Uterus (tissue), 4 donors: ENCODE data around the gene COL4A1. TPM values are rescaled to one million over a fixed set of nuclear protein-coding genes. Genes with fewer than 3 reads are reported as not detected.

Source experiments
- DNase-seq, 2 donors: peaks; one replicate each; pipeline ENCODE4 v3.0.0-alpha.2; 2019 to 2020
- H3K27ac ChIP-seq, 2 donors: fragments of 200-600 bp; sonication (generic); 1 replicate in 1 of 2; 2 replicates in 1 of 2; pipeline ENCODE4 v1.5.1; 2016 to 2018
- H3K27me3 ChIP-seq, 2 donors: fragments of 200-600 bp; sonication (generic); one replicate each; pipeline ENCODE4 v1.5.1; 2018 to 2019; ENCODE audit warnings: control low read depth in 1 of 2
- H3K36me3 ChIP-seq, 2 donors: fragments of 200-600 bp; sonication (generic); one replicate each; pipeline ENCODE4 v1.5.1; 2019; ENCODE audit warnings: control low read depth in 1 of 2
- H3K4me1 ChIP-seq, 2 donors: fragments of 200-600 bp; sonication (generic); one replicate each; pipeline ENCODE4 v1.5.1; 2018 to 2019; ENCODE audit warnings: control low read depth in 1 of 2
- H3K4me3 ChIP-seq, 2 donors: fragments of 200-600 bp; sonication (generic); 1 replicate in 1 of 2; 2 replicates in 1 of 2; pipeline ENCODE4 v1.5.1; 2018 to 2019; ENCODE audit warnings: mild to moderate bottlenecking in 1 of 2
- H3K9me3 ChIP-seq, 2 donors: fragments of 200-600 bp; sonication (generic); one replicate each; pipeline ENCODE4 v1.5.1; 2019; ENCODE audit warnings: control low read depth in 1 of 2
- POLR2A ChIP-seq, 2 donors: fragments of 450-650 bp; IDR thresholded peaks; one replicate each; pipeline ENCODE4 v1.6.1; 2016; ENCODE audit warnings: antibody characterized with exemption in 2 of 2, mild to moderate bottlenecking in 1 of 2, moderate library complexity in 1 of 2
- intact Hi-C: fragments of 100-400 bp; cut with DNase I; formaldehyde crosslinking; loops from one replicate; pipeline ENCODE4 v1.15.1; 2023; ENCODE audit warnings: low total_unique reads
- total RNA-seq, 4 donors: library from RNA; depleted of rRNA in 3 of 4; stranded (reverse); fragments of >200 nt in 3 of 4; gene quantifications; one replicate each; pipeline versions ENCODE4 v1.1.0 to v1.2.4, GENCODE V29; 2014 to 2023
- TF ChIP-seq, protein P1 (sequence below), 4 experiments: fragments of 200-600 bp in 2 of 4; fragments of 450-650 bp in 2 of 4; sonication (generic) in 2 of 4; IDR thresholded peaks; one replicate each; pipeline ENCODE4 v1.5.1; 2016 to 2019; ENCODE audit warnings: antibody characterized with exemption in 4 of 4, mild to moderate bottlenecking in 2 of 4, moderate library complexity in 1 of 4
- donor health status: DM: yes; HTN: yes; CAD: no.

The COL4A1 gene
- total RNA-seq, 4 donors from 2014 or later = 164 to 737 (median 209) TPM

DNA sequence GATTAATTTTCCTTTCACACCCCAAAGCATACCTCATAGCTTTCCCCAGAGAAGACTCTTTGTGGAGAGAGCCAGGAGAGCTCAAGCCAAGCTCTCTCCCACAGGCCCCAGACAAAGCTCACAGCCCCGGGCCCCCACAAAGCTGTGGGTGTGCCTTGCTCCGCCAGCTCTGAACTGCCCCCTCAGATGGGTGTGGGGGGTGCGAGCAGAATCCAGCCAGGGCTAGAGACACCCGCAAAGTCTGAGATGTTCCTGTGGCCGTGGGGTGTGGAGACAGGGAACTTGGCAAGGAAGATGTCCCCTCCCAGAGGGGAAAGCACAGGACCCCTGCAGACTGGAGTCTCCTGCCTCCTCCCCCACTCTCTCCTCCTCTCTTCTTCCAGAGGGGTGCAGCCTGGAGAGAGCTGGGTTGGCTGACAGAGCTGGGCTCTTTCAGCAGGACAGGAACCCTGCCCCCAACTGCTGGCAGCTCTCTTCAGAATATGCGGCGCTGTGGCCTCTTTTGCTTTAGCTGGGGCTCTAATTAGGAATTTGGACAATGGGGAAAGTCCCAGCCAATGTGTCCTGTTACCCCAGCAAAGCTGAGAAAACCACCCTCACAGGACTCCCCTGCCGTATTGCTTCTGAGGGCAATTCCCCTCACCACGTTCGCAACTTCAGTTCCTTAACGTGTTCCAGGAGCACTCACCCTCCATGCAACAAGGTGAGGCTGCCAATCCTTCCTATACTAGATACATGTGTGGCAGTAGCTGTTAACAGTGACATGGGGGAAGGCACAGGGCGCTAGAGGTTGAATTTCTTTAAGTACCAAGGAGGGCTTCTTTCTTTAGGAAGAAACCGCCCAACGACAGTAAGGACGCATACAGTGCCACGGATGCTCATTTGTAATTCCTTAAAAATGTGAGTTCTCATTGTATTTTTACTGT is 170.0 kb downstream of the COL4A1 start:
- H3K36me3 ChIP-seq = no peaks in the 10 kb centered on the region
- no peak overlapping the region for H3K27ac ChIP-seq
- intact Hi-C loops = no loop called here
- H3K27me3 ChIP-seq = no peaks in the 10 kb centered on the region
- no peak for DNase-seq
- H3K4me3 ChIP-seq = no peak overlapping the region
- TF ChIP-seq, protein P1, sequence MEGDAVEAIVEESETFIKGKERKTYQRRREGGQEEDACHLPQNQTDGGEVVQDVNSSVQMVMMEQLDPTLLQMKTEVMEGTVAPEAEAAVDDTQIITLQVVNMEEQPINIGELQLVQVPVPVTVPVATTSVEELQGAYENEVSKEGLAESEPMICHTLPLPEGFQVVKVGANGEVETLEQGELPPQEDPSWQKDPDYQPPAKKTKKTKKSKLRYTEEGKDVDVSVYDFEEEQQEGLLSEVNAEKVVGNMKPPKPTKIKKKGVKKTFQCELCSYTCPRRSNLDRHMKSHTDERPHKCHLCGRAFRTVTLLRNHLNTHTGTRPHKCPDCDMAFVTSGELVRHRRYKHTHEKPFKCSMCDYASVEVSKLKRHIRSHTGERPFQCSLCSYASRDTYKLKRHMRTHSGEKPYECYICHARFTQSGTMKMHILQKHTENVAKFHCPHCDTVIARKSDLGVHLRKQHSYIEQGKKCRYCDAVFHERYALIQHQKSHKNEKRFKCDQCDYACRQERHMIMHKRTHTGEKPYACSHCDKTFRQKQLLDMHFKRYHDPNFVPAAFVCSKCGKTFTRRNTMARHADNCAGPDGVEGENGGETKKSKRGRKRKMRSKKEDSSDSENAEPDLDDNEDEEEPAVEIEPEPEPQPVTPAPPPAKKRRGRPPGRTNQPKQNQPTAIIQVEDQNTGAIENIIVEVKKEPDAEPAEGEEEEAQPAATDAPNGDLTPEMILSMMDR (IDR thresholded peaks at IDR 0.05) = no peak
- no peak for TF ChIP-seq POLR2A (IDR thresholded peaks at IDR 0.05)
- H3K4me1 ChIP-seq = no peaks in the 10 kb centered on the region
- no peaks in the 10 kb centered on the region for H3K9me3 ChIP-seq

GRCh38 chr13:110135977-110136597 is 170.9 kb downstream of the COL4A1 start:
- Histone ChIP-seq H3K9me3 (no peaks in the 10 kb centered on the region), H3K27ac (no peak overlapping the region), H3K36me3 (no peaks in the 10 kb centered on the region), H3K4me3 (no peak overlapping the region), H3K4me1 (no peaks in the 10 kb centered on the region), H3K27me3 (no peaks in the 10 kb centered on the region)
- no peak for DNase-seq
- intact Hi-C loops = no loop called here
- no peak for TF ChIP-seq POLR2A (IDR thresholded peaks at IDR 0.05)
- TF ChIP-seq, protein P1 (IDR thresholded peaks at IDR 0.05) = no peak

- H3K27ac ChIP-seq = no peak overlapping the region
- TF ChIP-seq, protein P1 (IDR thresholded peaks at IDR 0.05) = no peak
- TF ChIP-seq POLR2A (IDR thresholded peaks at IDR 0.05) = no peak
- no peak for DNase-seq
- no peak overlapping the region for H3K4me3 ChIP-seq
- H3K36me3 ChIP-seq = no peaks in the 10 kb centered on the region
- intact Hi-C loops = no loop called here
- no peaks in the 10 kb centered on the region for H3K27me3 ChIP-seq
- no peaks in the 10 kb centered on the region for H3K9me3 ChIP-seq
- no peaks in the 10 kb centered on the region for H3K4me1 ChIP-seq
These were observed 172.2 kb downstream of the COL4A1 start for GRCh38 chr13:110134801-110135200.

GRCh38 chr13:110133425-110134235 is 173.3 kb downstream of the COL4A1 start:
- intact Hi-C loops = no loop called here
- no peak overlapping the region for H3K27ac ChIP-seq
- no peaks in the 10 kb centered on the region for H3K9me3 ChIP-seq
- H3K36me3 ChIP-seq = no peaks in the 10 kb centered on the region
- no peaks in the 10 kb centered on the region for H3K4me1 ChIP-seq
- no peaks in the 10 kb centered on the region for H3K27me3 ChIP-seq
- TF ChIP-seq, protein P1 (IDR thresholded peaks at IDR 0.05) = no peak
- TF ChIP-seq POLR2A (IDR thresholded peaks at IDR 0.05) = no peak
- DNase-seq = no peak
- no peak overlapping the region for H3K4me3 ChIP-seq
